Activated B cell treated with CpG ODN at 0.5 μM for 24 hours (primary cell): Measurements from ENCODE around the gene RBFOX2. TPM values are rescaled to one million over a fixed set of nuclear protein-coding genes. Genes with fewer than 3 reads are reported as not detected.

Experiments used
- ATAC-seq: fragments of 200-7000 bp; cut with Tn5 transposase; one replicate; pipeline ENCODE4 v1.10.0; 2021; ENCODE audit warnings: low read depth, mild to moderate bottlenecking, moderate library complexity
- CTCF ChIA-PET: fragments of 350-600 bp; sonication (Branson Sonifier 250); formaldehyde crosslinking; loops from one replicate; lab custom pipeline; 2021; ENCODE audit warnings: antibody characterized with exemption; lab: Charles Lee
- POLR2A ChIA-PET: fragments of 350-600 bp; sonication (Branson Sonifier 250); formaldehyde crosslinking; loops from one replicate; lab custom pipeline; 2021; ENCODE audit warnings: antibody characterized with exemption; lab: Charles Lee
- DNase-seq: peaks from one replicate; pipeline ENCODE4 v3.0.0; 2022
- H3K27ac Mint-ChIP-seq: one replicate; pipeline ENCODE4 v1.8.0; 2020; ENCODE audit warnings: mixed read lengths
- H3K27me3 Mint-ChIP-seq: one replicate; pipeline ENCODE4 v1.8.0; 2021; ENCODE audit warnings: mixed read lengths
- H3K36me3 Mint-ChIP-seq: one replicate; pipeline ENCODE4 v1.8.0; 2021; ENCODE audit warnings: low read depth, mixed read lengths
- H3K4me1 Mint-ChIP-seq: one replicate; pipeline ENCODE4 v1.8.0; 2021; ENCODE audit warnings: mixed read lengths
- H3K4me3 Mint-ChIP-seq: one replicate; pipeline ENCODE4 v1.8.0; 2020; ENCODE audit warnings: mild to moderate bottlenecking, mixed read lengths
- H3K9me3 Mint-ChIP-seq: one replicate; pipeline ENCODE4 v1.8.0; 2020; ENCODE audit warnings: mixed read lengths
- intact Hi-C: fragments of 100-400 bp; cut with micrococcal nuclease; formaldehyde crosslinking; loops from one replicate; pipeline ENCODE4 v1.15.1; 2024
- total RNA-seq: library from RNA; stranded (reverse); gene quantifications from 2 replicates; pipeline ENCODE4 v1.2.3, GENCODE V29; 2022
- TF ChIP-seq, protein P1 (sequence below): fragments of 200-600 bp; IDR thresholded peaks from one replicate; pipeline ENCODE4 v1.8.0; 2022; ENCODE audit warnings: antibody characterized with exemption, mild to moderate bottlenecking

Gene RBFOX2
- total RNA-seq, 1 donor from 2014 or later: not detected

DNA sequence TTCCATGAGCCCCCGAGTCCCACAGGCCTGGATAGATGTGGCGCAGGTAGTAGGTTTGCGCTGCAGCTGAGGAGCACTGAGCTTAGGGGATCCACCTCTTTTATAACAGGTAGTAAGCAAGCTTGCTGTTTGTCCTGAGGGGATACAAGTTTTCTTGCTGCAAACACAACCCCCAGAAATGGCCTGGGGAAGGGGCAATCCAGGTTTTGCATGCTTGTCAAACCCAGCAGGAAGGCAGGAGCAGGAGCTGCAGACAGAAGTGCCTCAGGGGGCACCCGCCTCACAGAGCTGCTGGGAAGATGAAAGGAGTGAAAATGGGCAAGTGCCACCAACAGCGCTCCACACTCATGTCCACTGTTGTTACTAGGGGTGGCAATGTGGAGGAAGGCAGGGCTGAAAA is 292.5 kb downstream of the RBFOX2 start:
- intact Hi-C loops: no loop called here
- Mint-ChIP-seq H3K4me3 (no peak overlapping the region), H3K27ac (no peak overlapping the region), H3K27me3 (peaks cover 66% of the 10 kb centered on the region), H3K36me3 (no peaks in the 10 kb centered on the region), H3K4me1 (no peaks in the 10 kb centered on the region), H3K9me3 (no peaks in the 10 kb centered on the region)
- DNase-seq: no peak
- CTCF ChIA-PET: no interaction called here
- POLR2A ChIA-PET: no interaction called here
- TF ChIP-seq, protein P1, sequence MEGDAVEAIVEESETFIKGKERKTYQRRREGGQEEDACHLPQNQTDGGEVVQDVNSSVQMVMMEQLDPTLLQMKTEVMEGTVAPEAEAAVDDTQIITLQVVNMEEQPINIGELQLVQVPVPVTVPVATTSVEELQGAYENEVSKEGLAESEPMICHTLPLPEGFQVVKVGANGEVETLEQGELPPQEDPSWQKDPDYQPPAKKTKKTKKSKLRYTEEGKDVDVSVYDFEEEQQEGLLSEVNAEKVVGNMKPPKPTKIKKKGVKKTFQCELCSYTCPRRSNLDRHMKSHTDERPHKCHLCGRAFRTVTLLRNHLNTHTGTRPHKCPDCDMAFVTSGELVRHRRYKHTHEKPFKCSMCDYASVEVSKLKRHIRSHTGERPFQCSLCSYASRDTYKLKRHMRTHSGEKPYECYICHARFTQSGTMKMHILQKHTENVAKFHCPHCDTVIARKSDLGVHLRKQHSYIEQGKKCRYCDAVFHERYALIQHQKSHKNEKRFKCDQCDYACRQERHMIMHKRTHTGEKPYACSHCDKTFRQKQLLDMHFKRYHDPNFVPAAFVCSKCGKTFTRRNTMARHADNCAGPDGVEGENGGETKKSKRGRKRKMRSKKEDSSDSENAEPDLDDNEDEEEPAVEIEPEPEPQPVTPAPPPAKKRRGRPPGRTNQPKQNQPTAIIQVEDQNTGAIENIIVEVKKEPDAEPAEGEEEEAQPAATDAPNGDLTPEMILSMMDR: no peak
- ATAC-seq: no peak

DNA sequence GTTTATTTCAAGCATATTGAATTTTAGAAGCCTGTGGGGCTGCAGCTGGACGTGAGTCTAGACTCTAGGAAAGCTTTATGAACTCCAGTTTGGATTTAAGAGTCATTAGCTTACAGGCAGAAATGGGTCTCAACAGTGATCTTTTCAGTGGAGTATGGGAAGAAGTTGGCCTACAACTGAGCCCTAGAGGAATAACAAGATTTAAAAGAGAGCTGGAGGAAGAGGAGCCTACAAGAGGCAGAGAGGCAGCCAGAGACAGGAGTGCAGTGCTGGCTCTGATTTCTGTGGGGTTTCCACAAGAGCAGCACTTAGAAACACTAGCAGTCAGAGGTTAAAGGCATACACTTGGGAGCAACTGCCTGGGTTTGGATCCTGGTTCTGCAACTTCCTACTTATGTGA is 293.1 kb downstream of the RBFOX2 start:
- no peak for ATAC-seq
- peaks cover 66% of the 10 kb centered on the region for H3K27me3 Mint-ChIP-seq
- H3K36me3 Mint-ChIP-seq: no peaks in the 10 kb centered on the region
- DNase-seq: no peak
- no peak overlapping the region for H3K4me3 Mint-ChIP-seq
- TF ChIP-seq, protein P1: no peak
- H3K9me3 Mint-ChIP-seq: no peaks in the 10 kb centered on the region
- ChIA-PET POLR2A (no interaction called here), CTCF (no interaction called here)
- intact Hi-C loops: no loop called here
- no peaks in the 10 kb centered on the region for H3K4me1 Mint-ChIP-seq
- no peak overlapping the region for H3K27ac Mint-ChIP-seq

DNA sequence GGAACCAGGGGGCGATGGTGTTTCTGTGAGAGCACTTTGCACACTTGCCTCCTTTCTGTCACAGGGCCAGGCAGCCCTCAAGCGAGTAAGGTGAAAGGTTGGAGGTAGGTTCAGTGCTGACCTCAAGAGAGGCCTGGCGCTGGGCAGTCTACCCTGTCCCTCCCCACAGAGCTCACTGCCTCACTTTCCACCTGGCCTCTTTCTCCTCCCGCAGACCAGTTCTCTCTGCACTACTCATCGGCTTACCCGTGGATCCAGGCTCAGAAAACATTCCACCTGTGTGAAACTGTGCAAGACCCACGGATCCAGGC is 294.2 kb downstream of the RBFOX2 start:
- H3K4me3 Mint-ChIP-seq: no peak overlapping the region
- no peaks in the 10 kb centered on the region for H3K4me1 Mint-ChIP-seq
- ChIA-PET POLR2A (no interaction called here), CTCF (no interaction called here)
- peaks cover 62% of the 10 kb centered on the region for H3K27me3 Mint-ChIP-seq
- DNase-seq: no peak
- H3K27ac Mint-ChIP-seq: no peak overlapping the region
- no peaks in the 10 kb centered on the region for H3K36me3 Mint-ChIP-seq
- H3K9me3 Mint-ChIP-seq: no peaks in the 10 kb centered on the region
- TF ChIP-seq, protein P1: no peak
- no peak for ATAC-seq
- intact Hi-C loops: no loop called here

DNA sequence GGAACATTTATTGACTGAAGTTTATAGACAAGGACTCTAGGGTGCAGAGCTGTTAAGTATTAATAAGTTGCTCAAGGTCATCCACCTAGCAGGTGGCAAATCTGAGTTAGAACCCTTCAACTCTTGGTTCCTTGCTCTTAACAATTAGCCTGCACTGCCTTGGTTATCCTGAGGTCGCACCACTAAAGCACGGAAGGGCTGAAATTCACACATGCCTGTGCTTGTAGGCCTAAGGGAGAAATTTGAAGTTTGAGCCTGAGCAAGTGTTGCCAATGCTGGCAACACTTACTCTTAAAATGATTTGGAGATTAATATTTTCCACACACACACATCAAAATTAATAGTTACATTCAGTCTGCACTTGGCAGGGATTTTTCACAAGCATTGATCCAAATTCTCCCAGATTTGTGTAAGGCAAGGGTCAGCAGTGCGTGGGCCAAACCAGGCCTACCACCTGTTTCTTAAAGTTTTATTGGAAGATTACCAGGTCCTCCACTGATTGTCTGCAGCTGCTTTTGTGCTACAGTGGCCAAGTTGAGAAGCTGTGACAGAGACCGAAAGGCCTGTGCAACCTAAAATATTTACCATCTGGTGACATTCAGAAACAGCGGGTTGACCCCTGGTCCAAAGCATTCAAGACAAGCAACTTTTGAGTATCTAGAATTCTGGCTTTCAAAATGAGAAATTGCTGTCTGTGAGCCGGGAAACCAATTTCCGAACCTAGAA is 294.7 kb downstream of the RBFOX2 start:
- Mint-ChIP-seq H3K27ac (no peak overlapping the region), H3K4me1 (peaks cover 3% of the 10 kb centered on the region), H3K4me3 (no peak overlapping the region), H3K27me3 (peaks cover 63% of the 10 kb centered on the region), H3K36me3 (no peaks in the 10 kb centered on the region), H3K9me3 (no peaks in the 10 kb centered on the region)
- no peak for DNase-seq
- TF ChIP-seq, protein P1: no peak
- intact Hi-C loops: no loop called here
- ChIA-PET POLR2A (no interaction called here), CTCF (no interaction called here)
- no peak for ATAC-seq

DNA sequence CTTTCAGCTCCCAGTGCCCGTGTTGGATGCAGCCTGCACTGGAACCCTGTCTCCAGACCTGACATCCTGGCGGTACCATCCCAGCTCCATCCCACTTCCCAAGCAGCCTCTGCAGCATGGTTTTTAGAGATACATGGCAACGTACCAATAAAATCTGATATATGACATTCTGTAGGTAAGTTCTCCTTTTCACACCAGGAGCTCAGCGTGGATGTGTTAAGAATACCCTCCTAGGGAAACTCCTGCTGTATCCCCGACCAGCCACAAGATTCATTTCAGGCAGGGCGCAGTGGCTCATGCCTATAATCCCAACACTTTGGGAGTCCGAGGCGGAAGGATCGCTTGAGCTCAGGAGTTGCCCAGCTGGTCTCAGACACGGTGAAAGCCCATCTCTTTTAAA is 295.6 kb downstream of the RBFOX2 start:
- Mint-ChIP-seq H3K4me3 (no peak overlapping the region), H3K4me1 (peaks cover 3% of the 10 kb centered on the region), H3K27ac (no peak overlapping the region), H3K9me3 (no peaks in the 10 kb centered on the region), H3K36me3 (no peaks in the 10 kb centered on the region), H3K27me3 (peaks cover 58% of the 10 kb centered on the region)
- DNase-seq (no peak), ATAC-seq (no peak)
- ChIA-PET CTCF (no interaction called here), POLR2A (no interaction called here)
- TF ChIP-seq, protein P1: no peak
- intact Hi-C loops: no loop called here
